Measurements from ENCODE around the gene ARFIP2. TPM values are rescaled to one million over a fixed set of nuclear protein-coding genes. Genes with fewer than 3 reads are reported as not detected.

ARFIP2 gene
- total RNA-seq, 4 donors from 2014 or later: 51.3 to 63.3 (median 54.1) TPM

GRCh38 chr11:6474413-6474792 is 6.7 kb downstream of the ARFIP2 start:
- no peak for ATAC-seq (ENCODE audit: low FRiP score)
- no peak for TF ChIP-seq CTCF (IDR thresholded peaks at IDR 0.05)

GRCh38 chr11:6473451-6474412 is 7.4 kb downstream of the ARFIP2 start, which contains the start of gene TRIM3:
Gene TRIM3, minus strand, starts transcription at chr11:6473941. Its CDS starts 8,246 bp downstream, at chr11:6465695.
- DNase-seq (ENCODE audit: low spot score) (peak; percentile 72), ATAC-seq (ENCODE audit: low FRiP score) (peak; percentile 80)
- TF ChIP-seq CTCF (IDR thresholded peaks at IDR 0.05): no peak

More at GRCh38 chr11:6474413-6474792, 6.7 kb downstream of the ARFIP2 start:
- no peak for DNase-seq (ENCODE audit: low spot score)

- ATAC-seq (ENCODE audit: low FRiP score) (no peak), DNase-seq (ENCODE audit: low spot score) (no peak)
- TF ChIP-seq CTCF (IDR thresholded peaks at IDR 0.05): no peak
Measured at GRCh38 chr11:6472934-6473333, 8.2 kb downstream of the ARFIP2 start.

GRCh38 chr11:6469599-6469998 is 11.5 kb downstream of the ARFIP2 start:
- TF ChIP-seq CTCF (IDR thresholded peaks at IDR 0.05): no peak
- DNase-seq (ENCODE audit: low spot score) (no peak), ATAC-seq (ENCODE audit: low FRiP score) (no peak)

GRCh38 chr11:6468712-6469495 is 12.2 kb downstream of the ARFIP2 start:
- DNase-seq (ENCODE audit: low spot score) (peak; percentile 63), ATAC-seq (ENCODE audit: low FRiP score) (peak; percentile 89)
- TF ChIP-seq CTCF (IDR thresholded peaks at IDR 0.05): no peak

GRCh38 chr11:6459099-6459450 is 22.1 kb downstream of the ARFIP2 start:
- ATAC-seq (ENCODE audit: low FRiP score) (no peak), DNase-seq (ENCODE audit: low spot score) (no peak)
- no peak for TF ChIP-seq CTCF (IDR thresholded peaks at IDR 0.05)

Measured in omental fat pad (tissue), 4 donors.